Stimulated activated naive CD8-positive, alpha-beta T cell treated with anti-CD3 and anti-CD28 coated beads, Interleukin-15, amount 100 ng/mL, for 72 hours (primary cell): ENCODE measurements around the gene NUP205.
A peak's percentile ranks its signal among the peaks of the same experiment; 100 is the strongest.

Experiments
- ATAC-seq: fragments of 150-1000 bp; cut with Tn5 transposase; 2 replicates; pipeline ENCODE4 v1.10.0; 2021; ENCODE audit warnings: mild to moderate bottlenecking, moderate library complexity
- DNase-seq, 2 donors: peaks; one replicate each; pipeline ENCODE4 v3.0.0; 2021 to 2022
- H3K27ac Mint-ChIP-seq, 2 donors: one replicate each; pipeline ENCODE4 v1.8.0; 2022; ENCODE audit warnings: mild to moderate bottlenecking in 2 of 2, mixed read lengths in 2 of 2, moderate library complexity in 2 of 2
- H3K27me3 Mint-ChIP-seq: one replicate; pipeline ENCODE4 v1.8.0; 2022; ENCODE audit warnings: mixed read lengths
- H3K4me1 Mint-ChIP-seq: one replicate; pipeline ENCODE4 v1.8.0; 2022; ENCODE audit warnings: mild to moderate bottlenecking, mixed read lengths
- H3K4me3 Mint-ChIP-seq, 2 donors: one replicate each; pipeline ENCODE4 v1.8.0; 2022; ENCODE audit warnings: mild to moderate bottlenecking in 2 of 2, mixed read lengths in 2 of 2, moderate library complexity in 1 of 2
- H3K9me3 Mint-ChIP-seq, 2 donors: one replicate each; pipeline ENCODE4 v1.8.0; 2022; ENCODE audit warnings: mixed read lengths in 2 of 2

Gene NUP205

GRCh38 chr7:135557455-135558336, at the start of gene NUP205:
NUP205 (plus strand) TSS chr7:135557917; CDS start chr7:135557945, 28 bp downstream.
- ATAC-seq (peak; percentile 88), DNase-seq (peak; percentile 82 to 84)
- H3K27me3 Mint-ChIP-seq = no peaks in the 10 kb centered on the region
- H3K4me3 Mint-ChIP-seq = peak within 1 kb of the TSS in 1 of 2 donors; percentile 16
- no peak within 1 kb of the TSS for H3K27ac Mint-ChIP-seq
- no peaks in the 10 kb centered on the region for H3K9me3 Mint-ChIP-seq
- H3K4me1 Mint-ChIP-seq = peaks cover 20% of the 10 kb centered on the region

GRCh38 chr7:135508883-135509588, 48.7 kb upstream of the NUP205 start:
- no peak overlapping the region for H3K27ac Mint-ChIP-seq
- H3K27me3 Mint-ChIP-seq = no peaks in the 10 kb centered on the region
- peak; percentile 42 for ATAC-seq
- H3K4me3 Mint-ChIP-seq = no peak overlapping the region
- DNase-seq = peak; percentile 44 to 49
- H3K9me3 Mint-ChIP-seq = no peaks in the 10 kb centered on the region
- H3K4me1 Mint-ChIP-seq = peaks cover 12% of the 10 kb centered on the region

DNA sequence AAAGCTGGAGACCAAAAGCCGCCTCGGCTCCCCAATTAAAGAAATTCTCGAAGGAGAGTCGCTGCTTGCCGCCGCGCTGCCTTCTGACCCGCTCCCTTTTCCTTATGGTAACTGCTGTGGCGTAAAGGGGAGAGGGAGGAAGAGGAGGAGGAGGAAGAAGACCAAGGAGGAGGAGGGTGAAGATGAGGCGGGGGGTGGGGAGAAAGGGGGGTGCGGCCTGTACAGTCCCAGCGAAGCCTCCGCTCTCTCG, 48.2 kb upstream of the NUP205 start:
- no peak overlapping the region for H3K4me3 Mint-ChIP-seq
- peaks cover 12% of the 10 kb centered on the region for H3K4me1 Mint-ChIP-seq
- ATAC-seq = no peak
- DNase-seq = no peak
- no peak overlapping the region for H3K27ac Mint-ChIP-seq
- no peaks in the 10 kb centered on the region for H3K9me3 Mint-ChIP-seq
- no peaks in the 10 kb centered on the region for H3K27me3 Mint-ChIP-seq

DNA sequence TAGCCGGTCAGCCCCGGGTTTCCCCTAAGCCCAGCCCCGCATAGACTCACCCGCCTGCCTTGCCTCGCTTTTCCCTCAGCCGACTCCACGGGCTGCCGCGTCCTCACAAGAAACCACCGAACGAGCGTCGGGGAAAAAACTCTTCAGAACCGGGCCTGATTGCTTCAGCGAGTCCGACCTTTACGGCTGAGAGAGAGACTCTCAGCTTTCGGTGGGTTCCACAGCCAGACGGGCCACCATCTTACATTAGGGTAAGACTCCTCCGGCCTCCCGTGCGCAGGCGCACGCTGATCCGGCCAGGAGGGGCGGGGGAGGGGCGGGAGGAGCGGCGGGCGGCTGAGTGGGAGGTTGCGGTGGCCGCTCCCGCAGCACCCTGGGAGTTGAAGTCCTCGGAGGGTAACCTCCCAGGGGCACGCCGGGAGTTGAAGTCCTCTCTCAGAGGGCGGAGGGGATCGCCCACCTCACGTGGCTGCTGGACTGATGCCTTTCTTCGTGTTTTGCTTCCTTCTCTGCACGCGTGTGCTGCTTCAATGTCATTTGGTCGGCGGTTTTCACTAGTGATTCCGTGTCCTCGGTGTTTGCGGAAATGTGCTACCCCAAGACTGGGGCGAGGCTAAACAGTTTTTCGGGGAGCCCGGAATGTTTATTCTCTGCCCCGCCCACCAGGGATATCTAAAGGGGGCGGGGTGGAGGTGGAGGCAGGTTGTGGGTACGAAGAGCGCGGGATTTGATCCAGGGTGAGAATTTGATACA, 47.7 kb upstream of the NUP205 start, which contains the start of gene CNOT4:
Gene CNOT4, minus strand, starts transcription at position 264 of the 753 bp plus-strand sequence. CDS start 71,771 bp downstream, outside the sequence.
- peak; percentile 96 for ATAC-seq
- no peaks in the 10 kb centered on the region for H3K27me3 Mint-ChIP-seq
- H3K4me3 Mint-ChIP-seq = no peak within 1 kb of the TSS
- H3K4me1 Mint-ChIP-seq = peaks cover 12% of the 10 kb centered on the region
- no peaks in the 10 kb centered on the region for H3K9me3 Mint-ChIP-seq
- peak; percentile 90 to 95 for DNase-seq
- no peak within 1 kb of the TSS for H3K27ac Mint-ChIP-seq

DNA sequence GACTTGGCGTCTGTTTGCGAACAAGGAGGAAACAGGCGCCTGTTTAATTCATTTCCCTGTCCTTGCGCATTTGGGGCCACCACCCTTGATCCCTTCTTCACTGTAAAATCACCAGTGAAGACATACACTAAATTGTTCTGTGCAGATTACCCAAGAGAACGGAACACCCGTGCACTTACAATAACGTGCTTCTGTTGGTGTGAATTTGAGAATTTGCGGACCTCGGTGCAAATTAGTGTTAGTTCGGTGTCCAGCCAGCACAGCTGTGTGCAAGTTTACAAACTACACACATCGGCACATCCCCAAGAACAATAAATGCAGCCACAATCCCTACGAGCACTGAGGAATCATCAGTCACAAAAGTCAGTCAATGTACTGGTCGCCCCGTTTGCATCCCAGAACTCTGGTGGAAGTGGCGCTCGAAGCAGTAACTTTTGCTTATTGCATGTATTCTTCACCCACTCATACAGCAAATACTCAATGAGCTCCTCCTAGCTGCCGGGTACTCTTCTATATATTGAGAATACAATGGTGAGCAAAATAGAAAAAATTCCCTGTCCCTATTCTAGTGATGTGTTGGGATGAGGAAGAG, 47.0 kb upstream of the NUP205 start:
- DNase-seq (no peak), ATAC-seq (no peak)
- Mint-ChIP-seq H3K4me1 (peaks cover 12% of the 10 kb centered on the region), H3K9me3 (no peaks in the 10 kb centered on the region), H3K27me3 (no peaks in the 10 kb centered on the region), H3K27ac (no peak overlapping the region), H3K4me3 (no peak overlapping the region)

DNA sequence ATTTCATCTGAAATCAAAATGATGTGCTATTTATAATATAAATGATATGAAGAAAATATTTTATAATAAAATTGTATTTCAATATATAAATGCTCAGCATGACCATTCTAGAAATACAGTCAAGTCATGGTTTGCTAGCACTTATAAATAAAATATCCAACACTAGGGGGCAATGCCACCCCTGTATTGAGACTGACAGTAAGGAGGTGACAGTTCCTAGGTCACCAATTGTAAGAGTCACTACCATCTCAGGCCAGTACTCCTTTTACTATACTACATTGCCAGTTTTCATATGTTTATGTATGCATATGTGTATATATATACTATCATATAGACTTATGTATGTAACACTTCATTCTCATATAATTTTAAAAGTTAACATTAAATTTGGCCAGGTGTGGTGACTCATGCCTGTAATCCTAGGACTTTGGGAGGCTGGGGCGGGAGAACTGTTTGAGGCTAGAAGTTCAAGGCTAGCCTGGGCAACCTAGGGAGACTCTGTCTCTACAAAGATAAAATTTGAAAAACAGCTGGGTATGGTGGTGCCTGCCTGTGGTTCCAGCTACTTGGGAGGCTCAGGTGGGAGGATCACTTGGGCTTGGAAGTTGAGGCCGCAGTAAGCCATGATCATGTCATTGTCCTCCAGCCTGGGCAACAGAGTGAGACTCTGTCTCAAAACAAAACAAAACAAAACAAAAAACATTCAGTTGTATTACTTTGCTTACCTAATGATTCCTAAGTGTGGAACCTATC, 45.4 kb upstream of the NUP205 start:
- no peaks in the 10 kb centered on the region for H3K9me3 Mint-ChIP-seq
- H3K4me1 Mint-ChIP-seq = peaks cover 7% of the 10 kb centered on the region
- no peak overlapping the region for H3K27ac Mint-ChIP-seq
- no peak overlapping the region for H3K4me3 Mint-ChIP-seq
- H3K27me3 Mint-ChIP-seq = no peaks in the 10 kb centered on the region
- DNase-seq = peak; percentile 13 to 36
- ATAC-seq = peak; percentile 42

DNA sequence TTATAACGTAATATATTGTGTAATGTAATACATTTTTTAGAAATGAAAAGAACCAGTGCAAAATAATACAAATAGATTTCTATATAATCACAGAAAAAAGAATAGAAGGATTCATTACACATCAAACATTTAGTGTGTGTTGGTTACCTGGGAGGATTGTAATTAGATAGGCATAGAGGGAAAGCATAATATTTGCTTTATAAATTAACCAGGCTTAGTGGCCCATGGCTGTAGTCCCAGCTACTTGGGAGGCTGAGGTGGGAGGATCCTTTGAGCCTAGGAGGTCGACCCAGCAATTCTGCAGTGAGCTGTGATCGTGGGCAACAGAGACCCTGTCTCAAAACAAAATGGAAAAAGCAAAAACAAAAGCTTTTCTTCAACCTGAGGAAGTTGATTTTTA, 42.9 kb upstream of the NUP205 start:
- ATAC-seq = no peak
- no peak overlapping the region for H3K27ac Mint-ChIP-seq
- H3K4me1 Mint-ChIP-seq = no peaks in the 10 kb centered on the region
- H3K9me3 Mint-ChIP-seq = no peaks in the 10 kb centered on the region
- no peak for DNase-seq
- no peak overlapping the region for H3K4me3 Mint-ChIP-seq
- no peaks in the 10 kb centered on the region for H3K27me3 Mint-ChIP-seq

DNA sequence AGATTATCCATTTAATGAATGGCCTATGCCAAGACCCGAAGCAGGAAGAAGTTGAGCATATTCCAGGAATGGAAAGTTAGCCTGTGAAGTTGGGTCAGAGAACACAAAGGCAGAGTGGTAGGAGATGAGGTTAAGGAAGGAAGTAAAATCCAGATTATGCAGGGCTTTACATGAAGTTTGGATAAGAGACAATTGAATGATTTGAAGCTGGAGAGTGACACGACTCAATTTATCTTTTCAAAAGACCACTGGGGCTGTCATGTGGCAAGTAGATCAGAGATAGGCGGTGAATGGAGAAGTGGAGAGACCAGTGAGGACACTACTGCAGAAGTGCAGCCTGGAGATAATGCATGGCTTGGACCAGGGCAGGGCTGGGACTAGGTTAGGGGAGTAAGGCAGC, 40.7 kb upstream of the NUP205 start:
- peak overlapping the region in 1 of 2 donors; percentile 28 for H3K27ac Mint-ChIP-seq
- H3K4me1 Mint-ChIP-seq = no peaks in the 10 kb centered on the region
- no peak for DNase-seq
- no peak overlapping the region for H3K4me3 Mint-ChIP-seq
- no peak for ATAC-seq
- H3K27me3 Mint-ChIP-seq = no peaks in the 10 kb centered on the region
- H3K9me3 Mint-ChIP-seq = no peaks in the 10 kb centered on the region

DNA sequence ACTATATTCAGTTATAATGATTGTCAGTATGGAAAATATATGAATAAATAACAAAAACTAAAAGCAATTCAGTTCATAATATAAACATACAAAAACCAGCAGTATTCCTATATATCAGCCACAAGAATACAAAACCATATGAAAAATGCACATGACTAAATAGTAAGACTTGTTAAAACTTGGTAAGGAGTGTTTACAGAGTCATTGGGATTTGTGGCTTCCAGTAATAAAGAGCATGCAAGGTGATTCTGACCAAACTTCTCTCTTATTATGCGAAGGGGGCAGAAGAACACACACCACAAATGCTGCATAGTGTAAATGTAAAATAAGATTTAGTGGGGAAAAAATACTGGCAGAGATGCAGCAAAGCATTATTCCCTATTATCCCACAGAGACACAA, 39.0 kb upstream of the NUP205 start:
- H3K27me3 Mint-ChIP-seq = no peaks in the 10 kb centered on the region
- no peaks in the 10 kb centered on the region for H3K4me1 Mint-ChIP-seq
- H3K4me3 Mint-ChIP-seq = no peak overlapping the region
- H3K27ac Mint-ChIP-seq = no peak overlapping the region
- no peak for ATAC-seq
- DNase-seq = no peak
- no peaks in the 10 kb centered on the region for H3K9me3 Mint-ChIP-seq

DNA sequence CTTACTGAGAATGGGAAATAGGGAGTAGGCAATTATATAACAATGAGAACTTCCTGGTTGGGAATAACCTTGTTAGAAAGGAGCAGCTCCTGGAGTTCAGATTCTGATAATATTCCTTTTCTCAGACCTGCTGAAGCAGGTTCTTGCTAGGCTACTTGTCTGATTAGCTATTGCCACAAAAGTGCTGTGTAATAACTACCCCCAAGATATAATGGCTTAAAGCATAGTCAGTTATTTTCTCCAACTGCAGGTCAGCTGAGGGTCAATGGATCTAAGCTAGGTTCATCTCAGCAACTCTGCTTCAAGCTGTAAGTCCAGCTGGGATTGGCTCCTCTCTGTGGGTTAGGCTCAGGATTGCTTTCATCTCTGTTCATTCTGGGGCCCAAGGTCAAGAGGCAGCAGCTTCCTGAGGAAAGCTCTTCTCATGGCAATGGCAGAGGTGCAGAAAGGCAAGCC, 38.5 kb upstream of the NUP205 start:
- no peak for ATAC-seq
- Mint-ChIP-seq H3K27ac (no peak overlapping the region), H3K9me3 (no peaks in the 10 kb centered on the region), H3K4me3 (no peak overlapping the region), H3K4me1 (no peaks in the 10 kb centered on the region), H3K27me3 (no peaks in the 10 kb centered on the region)
- DNase-seq = no peak

DNA sequence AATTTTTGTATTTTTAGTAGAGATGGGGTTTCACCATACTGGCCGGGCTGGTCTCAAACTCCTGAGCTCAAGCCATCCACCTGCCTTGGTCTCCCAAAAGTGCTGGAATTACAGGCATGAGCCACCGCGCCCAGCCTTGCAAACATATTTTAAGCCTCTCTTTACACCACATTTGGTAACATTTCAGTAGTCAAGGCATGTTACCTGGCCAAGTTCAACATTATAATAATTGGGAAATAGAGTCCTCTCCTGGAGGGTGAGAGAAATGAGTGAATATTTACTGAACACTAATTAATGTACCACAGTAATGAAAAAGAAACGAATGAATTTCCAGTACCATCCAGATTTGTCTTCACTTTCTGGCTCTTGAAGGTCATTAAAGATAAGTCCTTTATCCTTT, 37.8 kb upstream of the NUP205 start:
- no peak overlapping the region for H3K27ac Mint-ChIP-seq
- ATAC-seq (no peak), DNase-seq (no peak)
- H3K27me3 Mint-ChIP-seq = no peaks in the 10 kb centered on the region
- H3K4me1 Mint-ChIP-seq = no peaks in the 10 kb centered on the region
- no peak overlapping the region for H3K4me3 Mint-ChIP-seq
- no peaks in the 10 kb centered on the region for H3K9me3 Mint-ChIP-seq

DNA sequence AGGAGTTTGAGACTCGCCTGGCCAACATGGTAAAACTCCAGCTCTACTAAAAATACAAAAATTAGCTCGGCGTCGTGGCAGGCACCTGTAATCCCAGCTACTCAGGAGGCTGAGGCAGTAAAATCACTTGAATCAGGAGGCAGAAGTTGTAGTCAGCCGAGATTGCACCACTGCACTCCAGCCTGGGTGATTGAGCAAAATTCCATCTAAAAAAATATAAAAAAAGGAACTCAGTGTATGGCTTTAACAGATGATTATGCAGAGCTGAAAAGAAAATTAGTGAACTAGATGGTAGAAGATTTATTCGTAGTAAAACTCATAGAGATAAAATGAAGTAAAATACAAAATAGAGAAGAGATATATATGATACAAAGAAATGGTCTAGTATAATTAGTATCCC, 35.2 kb upstream of the NUP205 start:
- H3K4me3 Mint-ChIP-seq = no peak overlapping the region
- DNase-seq = no peak
- H3K27me3 Mint-ChIP-seq = no peaks in the 10 kb centered on the region
- no peaks in the 10 kb centered on the region for H3K9me3 Mint-ChIP-seq
- no peak for ATAC-seq
- no peak overlapping the region for H3K27ac Mint-ChIP-seq
- H3K4me1 Mint-ChIP-seq = no peaks in the 10 kb centered on the region

DNA sequence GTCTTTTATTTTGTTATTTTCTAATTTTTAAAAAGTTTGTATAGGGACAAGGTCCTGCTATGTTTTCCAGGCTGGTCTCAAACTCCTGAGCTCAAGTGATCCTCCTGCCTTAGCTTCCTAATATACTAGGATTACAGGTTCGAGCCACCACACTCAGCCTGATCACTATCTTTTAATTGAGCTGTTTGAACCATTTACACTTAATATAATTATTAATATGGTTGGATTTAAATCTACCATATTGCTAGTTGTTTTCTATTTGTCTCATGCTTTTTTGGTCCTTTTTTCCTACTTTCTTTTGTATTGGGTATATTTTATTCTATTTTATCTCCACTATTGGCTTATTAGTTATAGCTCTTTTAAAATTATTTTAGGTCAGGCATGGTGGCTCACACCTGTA, 34.6 kb upstream of the NUP205 start:
- H3K4me3 Mint-ChIP-seq = no peak overlapping the region
- H3K9me3 Mint-ChIP-seq = no peaks in the 10 kb centered on the region

GRCh38 chr7:135525426-135525825, 32.3 kb upstream of the NUP205 start:
- Mint-ChIP-seq H3K27me3 (peaks cover 6% of the 10 kb centered on the region), H3K4me3 (no peak overlapping the region), H3K9me3 (no peaks in the 10 kb centered on the region), H3K27ac (no peak overlapping the region), H3K4me1 (no peaks in the 10 kb centered on the region)
- no peak for ATAC-seq
- DNase-seq = no peak

More for the DNA sequence above, 34.6 kb upstream of the NUP205 start:
- Mint-ChIP-seq H3K27ac (no peak overlapping the region), H3K4me1 (no peaks in the 10 kb centered on the region), H3K27me3 (no peaks in the 10 kb centered on the region)
- DNase-seq = no peak
- ATAC-seq = no peak

DNA sequence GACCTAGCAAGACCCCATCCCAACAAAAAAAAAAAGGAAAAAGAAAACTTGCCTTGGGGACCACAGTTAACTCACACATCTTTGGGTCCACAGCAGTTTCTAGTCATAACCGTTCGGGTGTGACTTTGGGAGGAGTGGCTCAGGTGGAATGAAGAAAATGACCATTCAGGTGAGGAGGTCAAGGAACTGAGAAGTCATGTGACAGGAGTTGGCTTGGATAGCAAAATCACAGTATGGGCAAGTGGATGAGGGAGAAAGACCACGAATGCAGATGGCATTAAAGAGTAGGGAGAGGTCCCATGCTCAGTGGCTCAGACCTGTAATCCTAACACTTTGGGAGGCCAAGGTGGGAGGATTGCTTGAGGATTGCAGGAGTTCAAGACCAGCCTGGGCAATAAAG, 30.7 kb upstream of the NUP205 start:
- Mint-ChIP-seq H3K4me1 (no peaks in the 10 kb centered on the region), H3K27ac (no peak overlapping the region), H3K4me3 (no peak overlapping the region), H3K27me3 (peaks cover 8% of the 10 kb centered on the region), H3K9me3 (no peaks in the 10 kb centered on the region)
- no peak for ATAC-seq
- no peak for DNase-seq
